ENCODE measurements around the gene MED13L.

Gene MED13L

DNA sequence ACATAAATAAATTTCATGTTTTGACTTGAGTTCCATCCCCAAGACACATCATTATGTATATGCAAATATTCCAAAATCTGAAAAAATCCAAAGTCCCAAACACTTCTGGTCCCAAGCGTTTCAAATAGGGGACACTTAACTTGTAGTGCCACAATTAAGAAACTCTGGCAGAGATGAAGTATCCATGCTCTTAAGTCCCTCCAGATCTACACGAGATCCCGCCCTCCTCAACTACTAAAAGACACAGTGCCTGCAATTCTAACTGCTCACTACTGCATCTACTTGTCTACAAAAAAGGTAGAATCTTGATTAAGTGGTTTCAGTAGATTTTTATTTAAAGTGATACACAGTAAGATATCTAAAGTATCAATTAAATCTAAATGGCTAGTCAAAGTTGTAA is 97.0 kb downstream of the MED13L start:
- no peak for DNase-seq (ENCODE audit: low spot score)

DNA sequence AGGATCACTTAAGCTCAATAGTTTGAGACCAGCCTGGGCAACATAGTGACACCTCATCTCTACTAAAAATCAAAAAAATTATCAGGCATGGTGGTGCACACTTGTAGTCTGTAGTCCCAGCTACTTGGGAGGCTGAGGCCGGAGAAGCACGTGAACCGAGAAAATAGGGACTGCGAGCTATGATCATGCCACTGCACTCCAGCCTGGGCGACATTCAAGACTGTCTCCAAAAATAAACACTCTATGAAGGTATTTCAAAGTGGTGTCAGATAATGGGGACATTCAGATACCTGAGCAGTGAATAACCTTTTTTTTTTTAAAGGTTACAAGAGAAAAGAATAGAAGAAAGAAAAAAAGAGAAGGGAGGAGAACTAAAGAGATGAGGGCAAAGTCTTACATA is 98.1 kb downstream of the MED13L start:
- DNase-seq (ENCODE audit: low spot score) = no peak

DNA sequence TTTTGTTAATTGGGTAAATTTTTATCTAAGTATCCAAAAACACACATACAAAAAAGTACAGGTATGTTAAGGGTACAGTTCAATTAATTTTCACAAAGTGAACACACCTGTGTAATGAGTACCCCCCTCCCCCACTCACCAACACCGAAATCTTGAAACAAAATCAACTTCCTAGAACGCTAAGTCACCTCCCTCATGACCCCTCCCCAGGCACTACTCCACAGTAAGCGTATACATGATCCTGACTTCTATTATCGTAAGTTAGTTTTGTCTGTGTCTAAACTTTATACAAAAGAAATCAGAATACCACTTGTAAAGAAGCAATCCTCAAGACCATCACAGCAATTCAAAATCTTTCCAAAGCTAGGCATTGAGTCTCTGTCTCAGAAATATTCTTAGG is 100.5 kb downstream of the MED13L start:
- no peak for DNase-seq (ENCODE audit: low spot score)

DNA sequence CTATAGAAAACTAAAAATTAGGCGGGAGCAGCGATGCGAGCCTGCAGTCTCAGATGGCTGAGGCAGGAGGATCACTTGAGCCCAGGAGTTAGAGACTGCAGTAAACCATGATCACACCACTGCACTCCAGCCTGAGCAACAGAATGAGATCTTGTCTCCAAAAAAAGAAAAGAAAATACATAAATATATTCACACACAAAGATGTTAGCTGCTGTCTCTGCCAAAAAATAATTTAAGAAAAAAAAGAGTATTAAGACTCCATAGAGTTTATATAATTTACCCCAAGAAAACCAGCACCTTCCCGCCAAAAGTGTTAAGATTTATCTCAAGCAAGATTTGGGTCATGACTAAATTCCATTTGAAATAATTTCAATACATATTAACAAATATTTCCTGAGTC is 102.6 kb downstream of the MED13L start:
- no peak for DNase-seq (ENCODE audit: low spot score)

DNA sequence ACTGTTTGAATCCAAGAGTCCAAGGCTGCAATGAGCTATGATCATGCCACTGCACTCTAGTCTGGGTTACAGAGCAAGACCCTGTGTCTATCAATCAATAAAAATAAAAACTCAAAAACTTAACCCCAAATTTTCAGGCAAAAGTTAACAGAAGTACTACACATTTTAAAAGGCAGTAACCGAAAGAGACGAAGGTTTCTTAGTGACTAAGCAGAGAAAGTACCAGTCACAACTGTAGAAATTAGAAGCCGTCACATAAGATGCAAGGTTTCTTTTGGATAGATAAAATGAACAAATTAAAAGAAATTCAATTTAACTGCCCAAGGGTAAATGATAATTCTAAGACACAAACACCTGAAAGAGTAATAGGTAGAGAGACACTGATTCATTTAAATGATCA is 103.5 kb downstream of the MED13L start:
- no peak for DNase-seq (ENCODE audit: low spot score)

DNA sequence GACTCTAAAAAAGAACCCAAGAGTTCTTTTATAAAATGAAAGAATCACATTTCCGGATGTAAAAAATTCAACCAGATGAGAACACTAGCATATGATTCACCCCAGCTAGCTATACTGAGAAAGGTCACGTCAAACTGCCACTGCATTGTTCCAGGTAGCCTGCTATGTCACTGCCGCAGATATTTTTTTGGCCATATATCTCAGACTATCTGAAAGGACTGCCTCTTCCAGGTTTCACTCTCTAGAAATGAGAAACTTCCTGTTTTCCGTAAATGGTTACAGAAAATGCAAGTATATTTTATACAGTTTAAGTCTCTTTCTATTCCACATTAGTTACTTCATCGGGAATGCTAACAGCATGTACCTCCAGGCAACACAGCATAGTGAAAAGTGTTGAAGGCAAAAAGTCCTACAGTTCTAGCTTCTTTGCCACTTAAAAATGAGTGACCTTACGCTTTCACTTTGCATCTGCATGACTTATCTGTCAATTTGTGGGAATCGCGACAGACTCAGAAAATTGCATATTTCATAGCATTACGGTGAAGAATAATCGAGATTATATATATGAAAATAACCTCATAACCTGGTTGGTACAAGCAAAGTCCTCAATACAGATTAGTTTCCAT is 105.2 kb downstream of the MED13L start:
- DNase-seq (ENCODE audit: low spot score) = no peak

DNA sequence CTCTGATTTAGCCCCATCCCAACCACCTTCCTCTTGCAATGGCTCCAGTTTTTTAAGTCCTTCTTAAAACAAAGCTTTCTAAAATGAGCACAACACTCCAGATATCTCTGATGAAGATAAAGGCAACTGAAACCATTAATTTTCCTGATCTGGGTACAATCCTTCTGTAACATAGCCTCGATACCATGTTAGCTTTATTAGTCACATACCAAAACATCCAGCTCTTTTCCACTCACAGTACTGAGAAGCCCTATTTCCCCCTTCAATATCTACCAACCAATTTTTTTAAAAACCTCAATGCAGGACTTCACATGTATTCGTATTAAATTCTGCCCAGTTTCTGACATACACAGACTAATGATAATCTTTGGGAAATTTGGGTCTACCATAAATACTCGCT is 105.9 kb downstream of the MED13L start:
- DNase-seq (ENCODE audit: low spot score) = no peak

DNA sequence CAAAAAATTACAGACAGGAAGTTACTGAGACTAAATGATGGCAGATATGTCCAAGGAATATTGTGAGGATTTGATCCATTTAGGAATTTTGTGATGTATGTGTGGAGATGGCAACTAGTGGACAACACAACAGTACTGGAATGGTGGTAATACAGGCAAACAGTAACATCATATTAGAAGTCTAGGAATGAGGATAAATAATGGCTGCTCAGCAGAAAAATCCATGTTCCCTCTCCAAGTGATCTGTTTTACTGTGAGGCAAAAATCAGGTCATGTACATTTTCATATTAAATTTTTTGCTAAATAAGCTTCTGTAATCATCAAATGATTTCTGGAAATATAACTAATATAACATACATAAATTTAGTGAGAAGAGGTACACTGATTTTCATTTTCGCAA is 108.4 kb downstream of the MED13L start:
- DNase-seq (ENCODE audit: low spot score) = no peak

DNA sequence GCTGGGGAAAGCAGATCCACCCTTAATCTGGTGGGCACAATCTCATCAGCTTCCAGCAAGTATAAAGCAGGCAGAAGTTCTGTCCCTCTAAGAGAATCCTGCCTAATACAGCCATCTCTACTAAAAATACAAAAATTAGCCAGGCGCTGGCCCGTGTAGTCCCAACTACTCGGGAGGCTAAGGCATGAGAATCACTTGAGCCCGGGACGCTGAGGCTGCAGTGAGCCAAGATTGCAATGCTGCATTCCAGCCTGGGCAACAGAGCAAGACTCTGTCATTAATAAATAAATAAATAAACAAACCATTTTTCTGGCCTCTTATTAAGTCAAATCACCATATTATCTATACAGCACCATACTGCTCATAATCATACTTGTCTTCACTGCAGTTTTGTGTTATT is 111.2 kb downstream of the MED13L start:
- DNase-seq (ENCODE audit: low spot score) = no peak

DNA sequence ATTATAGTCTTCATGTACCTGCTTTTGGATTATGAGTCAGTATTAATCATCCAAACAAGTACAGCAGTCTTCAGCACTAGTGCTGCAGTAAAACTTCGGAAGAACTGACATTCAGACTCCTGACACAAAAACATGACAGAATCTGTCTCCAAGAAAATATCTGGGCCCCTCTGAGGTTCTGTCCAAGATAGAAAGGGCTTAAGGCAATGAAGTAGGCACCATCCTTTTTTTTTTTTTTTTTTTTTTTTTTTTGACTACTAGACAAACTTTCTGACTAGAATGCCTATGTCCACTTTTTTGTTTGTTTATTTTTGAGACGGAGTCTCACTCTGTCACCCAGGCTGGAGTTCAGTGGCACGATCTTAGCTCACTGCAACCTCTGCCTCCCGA is 112.5 kb downstream of the MED13L start:
- DNase-seq (ENCODE audit: low spot score) = no peak

DNA sequence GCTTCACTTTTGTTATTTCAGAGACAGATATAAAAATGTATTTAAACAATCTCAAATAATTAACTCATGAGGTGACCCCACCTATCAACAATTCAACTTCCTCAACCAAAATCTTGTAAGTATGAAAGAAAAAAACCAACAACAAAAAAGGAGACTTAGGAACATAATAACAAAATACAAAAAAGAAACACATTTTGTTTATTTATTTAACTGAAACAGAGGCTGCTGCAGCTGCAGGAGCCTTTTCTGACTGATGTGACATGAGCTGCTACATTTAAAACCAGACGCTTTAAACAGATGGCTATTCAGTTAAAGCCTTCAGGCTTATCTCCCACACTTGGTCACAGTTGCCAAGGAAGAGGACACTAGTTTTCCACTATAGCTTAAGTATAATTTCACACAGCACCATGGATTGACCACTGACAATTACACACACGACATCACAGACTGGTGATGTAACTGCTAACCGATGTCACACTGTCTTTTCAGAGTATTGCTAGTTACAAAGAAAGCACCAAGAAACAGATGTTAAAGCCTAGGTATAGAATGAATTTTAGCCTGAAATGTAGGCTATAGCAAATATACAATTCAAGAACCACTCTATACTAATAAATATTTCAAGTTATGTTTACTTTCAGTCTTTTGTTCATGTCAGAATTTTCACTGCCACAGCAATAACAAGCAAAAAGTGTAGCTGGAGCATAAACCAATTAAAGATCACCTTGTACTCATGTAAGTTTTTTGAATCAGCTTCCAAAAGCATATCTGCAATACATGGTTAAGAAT is 113.0 kb downstream of the MED13L start:
- no peak for DNase-seq (ENCODE audit: low spot score)

DNA sequence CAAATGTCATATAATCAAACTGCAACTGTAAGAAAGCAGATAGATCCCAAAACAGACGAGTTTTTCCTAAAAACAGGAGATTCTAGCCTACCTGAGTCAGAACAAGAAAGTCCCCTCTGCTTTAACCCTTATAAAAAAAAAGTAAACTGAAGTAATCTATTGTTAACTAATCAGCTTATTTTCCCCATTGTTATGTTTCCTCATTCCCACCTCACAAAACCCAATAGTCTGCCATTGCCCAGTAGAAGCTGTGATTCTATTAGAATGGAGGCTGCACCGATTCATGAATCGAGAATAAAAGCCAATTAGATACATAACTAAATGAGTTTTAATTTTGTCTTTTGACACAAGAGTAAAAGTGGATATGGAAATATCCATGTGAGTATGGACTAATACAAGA is 115.4 kb downstream of the MED13L start:
- DNase-seq (ENCODE audit: low spot score) = no peak

DNA sequence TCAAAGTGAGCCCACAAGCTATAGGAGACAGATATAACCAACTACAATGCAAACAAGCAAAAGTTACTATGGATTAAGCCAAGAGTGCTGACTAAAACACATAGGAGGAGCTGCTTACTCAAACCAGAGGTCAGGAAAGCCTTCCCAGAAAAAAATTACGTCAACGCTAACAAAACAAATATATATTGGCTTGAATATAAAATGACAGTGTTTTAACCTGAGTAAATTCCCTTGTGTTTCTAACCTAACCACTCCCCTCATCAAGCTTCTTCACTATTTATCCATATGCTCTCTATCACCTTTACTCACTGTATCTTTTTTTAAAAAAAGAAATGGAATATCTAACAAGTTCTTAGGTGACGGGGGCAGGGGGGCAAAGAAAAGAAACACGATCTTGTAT is 115.9 kb downstream of the MED13L start:
- no peak for DNase-seq (ENCODE audit: low spot score)

DNA sequence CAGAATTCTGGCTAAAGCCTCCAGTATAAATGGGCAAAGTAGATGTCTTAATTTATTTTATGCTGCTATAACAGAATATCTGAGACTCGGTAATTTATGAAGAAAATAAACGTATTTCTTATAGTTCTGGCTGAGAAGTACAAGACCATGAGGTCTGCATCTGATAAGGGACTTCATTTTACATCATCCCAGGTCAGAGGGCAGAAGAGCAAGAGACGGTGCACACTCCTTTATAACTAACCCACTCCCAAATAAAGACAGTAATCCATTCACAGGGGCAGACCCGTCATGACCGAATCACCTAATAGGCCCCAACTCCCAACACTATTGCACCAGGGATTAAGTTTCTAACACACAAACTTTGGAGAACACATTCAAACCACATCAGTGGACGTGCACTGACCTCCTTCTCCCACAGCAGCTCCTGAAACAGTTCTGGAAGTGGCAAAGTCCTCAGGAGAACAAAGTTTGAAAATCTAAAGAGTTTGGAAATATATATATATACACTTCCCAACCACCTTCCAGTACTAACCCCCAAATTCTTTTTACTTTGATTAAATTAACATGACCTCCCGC is 116.5 kb downstream of the MED13L start:
- DNase-seq (ENCODE audit: low spot score) = no peak

DNA sequence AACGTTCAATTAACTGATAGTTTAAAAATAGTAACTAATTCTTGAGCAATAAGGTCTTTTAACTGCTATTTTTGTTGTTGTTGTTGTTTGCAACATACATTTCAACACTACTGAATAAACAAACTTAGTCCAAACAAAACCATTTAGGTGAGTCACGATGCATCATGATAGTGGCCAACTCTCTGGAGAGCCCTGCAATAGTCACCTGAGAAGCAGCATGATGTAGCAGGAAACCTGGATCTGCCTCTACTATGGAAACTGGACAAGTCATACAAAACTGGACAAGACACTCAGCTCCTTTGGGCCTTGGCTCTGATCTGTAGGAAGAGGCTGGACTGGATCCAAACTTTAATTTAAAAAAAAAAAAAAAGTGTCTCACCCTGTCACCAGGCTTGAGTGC is 117.3 kb downstream of the MED13L start:
- DNase-seq (ENCODE audit: low spot score) = no peak

DNA sequence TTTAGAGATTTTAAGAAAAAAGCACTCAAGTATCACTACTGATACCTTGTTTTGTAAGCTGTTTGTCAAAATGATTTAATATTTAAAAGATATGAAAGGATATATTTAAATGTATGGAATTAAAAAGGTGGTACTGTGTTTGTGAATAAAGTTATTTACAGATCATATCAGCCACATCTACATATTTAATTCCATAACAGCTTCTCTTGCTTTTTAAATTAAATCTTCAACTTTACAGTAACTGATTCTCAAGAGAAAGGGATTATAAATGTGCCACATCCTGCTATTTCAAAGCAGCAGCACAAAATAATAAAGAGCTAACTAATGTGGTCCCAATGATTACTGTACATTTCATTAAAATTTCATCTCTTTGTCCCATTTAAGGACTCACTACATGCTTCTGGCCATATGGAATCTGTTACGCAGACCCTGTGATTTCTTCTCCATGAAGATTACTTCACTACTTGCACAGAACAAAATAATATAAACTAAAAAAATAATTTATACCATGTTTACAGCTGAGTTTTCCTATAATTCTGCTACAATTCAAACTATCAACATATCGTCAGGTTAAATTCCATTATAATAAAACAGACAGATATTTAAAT is 117.8 kb downstream of the MED13L start:
- DNase-seq (ENCODE audit: low spot score) = no peak

DNA sequence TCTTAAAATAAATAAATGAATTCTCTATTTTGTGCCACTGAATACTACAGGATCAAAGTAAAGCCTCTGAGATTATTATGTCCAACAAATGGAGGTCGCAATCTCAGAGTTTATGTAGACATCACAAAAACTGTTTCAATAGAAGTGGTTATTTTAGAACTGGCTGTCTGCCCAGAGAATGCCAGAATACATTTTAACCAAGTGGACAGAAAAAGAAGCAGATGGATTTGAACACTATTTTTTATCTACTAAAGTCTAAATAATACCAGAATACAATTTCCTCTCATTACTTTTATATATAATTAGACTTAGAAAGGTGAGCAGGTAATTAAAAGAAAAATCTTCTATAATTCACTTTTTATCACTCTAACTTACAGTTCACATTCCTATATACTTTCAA is 118.3 kb downstream of the MED13L start:
- no peak for DNase-seq (ENCODE audit: low spot score)

DNA sequence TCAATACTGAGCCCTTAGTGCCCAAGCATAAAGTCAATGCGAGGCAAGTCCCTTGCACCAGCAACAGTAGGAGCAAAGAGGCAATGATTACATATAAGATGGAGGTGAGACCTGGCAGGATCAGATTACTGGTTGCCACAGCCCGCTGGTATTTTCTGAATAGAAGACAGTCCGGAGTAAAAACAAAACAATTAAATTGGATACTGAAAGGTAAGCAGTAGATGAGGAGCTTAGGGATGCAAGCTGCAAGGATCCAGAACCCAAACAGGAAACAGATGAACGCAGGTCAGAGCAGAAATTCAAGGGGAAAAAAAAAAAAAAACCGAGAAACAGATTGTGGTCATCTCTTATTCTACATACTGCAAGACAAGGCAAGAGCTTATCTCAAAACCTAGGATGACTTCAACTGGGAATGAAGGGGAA is 119.6 kb downstream of the MED13L start:
- no peak for DNase-seq (ENCODE audit: low spot score)

DNA sequence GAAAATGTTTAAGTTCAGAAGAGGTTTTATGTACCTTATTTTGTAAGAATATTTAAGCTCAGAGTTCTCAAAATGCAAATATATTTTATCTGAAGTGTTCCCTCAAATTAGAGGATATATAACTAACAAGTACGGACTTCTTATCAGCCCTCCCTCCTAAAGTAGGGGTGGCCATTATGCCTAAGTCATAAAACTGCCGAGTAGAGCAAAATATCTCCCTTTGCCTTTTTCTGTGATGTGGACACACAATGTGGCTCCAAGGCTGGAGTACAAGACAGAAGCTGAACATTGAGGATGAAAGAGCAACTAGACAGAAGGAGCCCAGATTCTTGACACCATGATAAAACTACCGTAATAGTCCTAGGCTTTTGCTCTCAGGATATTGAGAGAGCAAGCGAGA is 120.9 kb downstream of the MED13L start:
- no peak for DNase-seq (ENCODE audit: low spot score)

DNA sequence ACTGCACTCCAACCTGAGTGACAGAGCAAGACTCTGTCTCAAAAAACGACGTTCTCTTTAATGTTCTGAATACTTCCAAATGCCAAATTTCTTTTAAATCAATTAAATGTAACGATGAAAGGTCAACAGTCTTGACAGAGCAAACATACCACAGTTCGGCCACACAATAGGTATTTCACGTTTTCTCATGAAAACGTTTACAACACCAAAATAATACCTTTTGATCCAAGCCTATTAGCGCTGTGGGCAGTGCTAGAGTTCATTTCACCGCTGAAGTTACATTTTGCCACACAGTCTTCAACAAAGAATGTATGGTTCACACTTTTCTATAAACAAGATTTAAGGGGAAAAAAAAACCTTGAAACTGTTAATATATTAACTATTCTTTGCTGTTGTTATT is 122.1 kb downstream of the MED13L start:
- DNase-seq (ENCODE audit: low spot score) = no peak

DNA sequence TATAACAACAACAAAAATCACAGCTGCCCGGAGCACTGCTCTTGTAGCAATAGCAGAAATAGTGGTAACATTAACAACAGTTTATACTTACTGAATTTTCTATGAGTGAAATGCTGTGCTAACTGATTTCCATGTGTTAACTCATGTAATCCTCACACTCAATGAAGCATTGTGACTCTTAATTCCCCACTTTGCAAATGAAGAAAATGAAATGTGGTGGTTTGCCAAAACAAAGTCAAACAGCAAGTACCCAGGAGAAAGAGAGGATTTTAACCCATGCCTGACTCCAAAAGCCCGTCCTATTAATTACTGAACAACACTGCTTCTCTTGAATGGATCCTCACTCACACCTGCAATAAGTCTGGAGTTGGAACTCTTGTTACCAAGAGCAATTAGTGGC is 123.5 kb downstream of the MED13L start:
- DNase-seq (ENCODE audit: low spot score) = no peak

DNA sequence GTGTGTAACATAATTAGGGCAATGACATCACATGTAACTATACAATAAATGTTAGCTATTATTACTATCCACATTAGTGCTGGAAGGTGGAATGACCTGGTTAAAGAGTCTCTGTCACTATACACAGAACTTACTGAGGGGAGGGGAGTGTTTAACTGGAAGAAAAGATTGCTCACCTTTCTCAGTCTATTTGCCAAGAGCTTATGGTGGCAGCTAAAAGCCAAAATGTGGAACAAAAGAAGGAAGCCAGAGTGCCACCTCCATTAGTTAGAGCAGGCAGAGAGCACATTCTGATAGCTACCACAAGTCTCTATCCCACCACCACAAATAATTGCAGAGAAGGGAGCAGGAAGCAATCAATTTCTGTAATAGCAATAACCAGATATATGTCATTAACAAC is 124.4 kb downstream of the MED13L start:
- DNase-seq (ENCODE audit: low spot score) = no peak

DNA sequence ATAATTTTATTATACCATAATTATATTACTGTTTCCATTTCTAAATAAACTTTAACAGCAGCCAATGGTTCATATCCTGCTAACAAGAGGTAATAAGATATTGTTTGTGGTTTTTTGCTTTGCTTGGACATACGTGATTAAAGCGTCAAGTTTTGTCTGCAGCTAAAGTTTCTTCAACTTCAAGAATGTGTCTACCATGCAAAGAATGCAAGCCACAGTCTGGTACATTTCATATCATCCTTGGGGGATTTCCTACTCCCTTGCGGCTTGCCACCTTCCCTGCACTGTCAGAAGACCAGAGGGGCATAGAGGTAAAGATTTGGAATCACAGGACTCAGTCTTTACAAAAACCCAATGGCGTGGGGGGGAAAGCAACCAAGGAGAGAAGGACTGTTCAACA is 125.2 kb downstream of the MED13L start:
- no peak for DNase-seq (ENCODE audit: low spot score)
